ENCODE results near the gene PTGIS.

The PTGIS gene

DNA sequence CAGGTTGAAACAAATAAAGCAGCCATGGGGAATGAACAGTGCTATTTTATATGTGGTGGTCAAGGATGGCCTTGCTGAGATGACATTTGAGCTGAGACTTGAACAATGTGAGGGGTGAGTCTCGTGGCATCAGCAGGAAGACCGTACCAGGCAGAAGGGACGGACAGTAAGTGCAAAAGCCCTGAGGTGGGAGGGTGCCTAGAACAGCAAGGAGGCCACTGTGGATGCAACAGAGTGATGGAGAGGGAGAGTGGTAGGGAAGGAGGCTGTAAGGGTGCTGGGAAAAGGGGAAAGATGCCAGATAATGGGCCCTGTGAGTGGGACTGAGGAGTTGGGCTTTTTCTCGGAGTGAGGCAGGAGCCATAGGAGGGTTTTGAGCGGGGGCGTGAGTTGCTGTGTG is 97.0 kb downstream of the PTGIS start:
- DNase-seq (ENCODE audit: low read depth in 3 of 3): no peak

DNA sequence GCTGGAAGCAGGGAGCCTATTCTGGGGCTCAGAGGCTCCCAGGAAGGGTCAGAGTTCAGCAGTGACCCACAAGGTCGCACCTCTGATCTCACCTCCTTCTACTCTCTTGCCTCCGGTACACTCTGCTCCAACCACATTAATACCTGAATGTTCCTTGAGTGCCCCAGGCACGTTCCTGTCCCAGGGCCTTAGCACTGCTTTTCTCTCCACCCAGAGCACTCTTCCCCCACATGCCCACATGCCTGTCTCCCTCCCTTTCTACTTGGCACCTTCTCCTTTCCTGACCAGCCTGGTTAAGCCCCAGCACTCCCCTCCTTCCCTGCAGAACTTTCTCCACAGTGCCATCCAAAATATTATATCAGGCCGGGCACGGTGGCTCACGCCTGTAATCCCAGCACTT is 98.9 kb downstream of the PTGIS start:
- DNase-seq (ENCODE audit: low read depth in 3 of 3): no peak

DNA sequence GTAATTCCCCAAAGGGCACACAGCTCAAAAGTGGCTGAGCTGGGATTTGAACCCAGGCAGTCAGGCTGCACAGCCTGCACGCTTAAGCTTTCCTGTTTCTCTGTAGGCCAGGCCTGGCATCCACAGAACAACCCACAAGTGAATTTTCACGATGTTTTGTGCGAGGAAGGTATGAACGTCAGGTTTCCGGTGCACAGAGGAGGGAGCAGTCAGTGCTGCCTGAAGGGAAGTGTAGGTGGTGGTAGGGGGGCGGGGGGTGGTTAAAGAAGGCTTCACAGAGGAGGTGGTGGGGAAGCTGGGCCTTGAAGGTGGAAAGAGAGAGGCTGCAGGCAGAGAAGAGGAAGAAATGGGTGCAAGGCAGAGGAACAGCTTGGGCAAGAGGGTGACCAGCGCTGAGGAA is 99.5 kb downstream of the PTGIS start:
- DNase-seq (ENCODE audit: low read depth in 3 of 3): no peak

DNA sequence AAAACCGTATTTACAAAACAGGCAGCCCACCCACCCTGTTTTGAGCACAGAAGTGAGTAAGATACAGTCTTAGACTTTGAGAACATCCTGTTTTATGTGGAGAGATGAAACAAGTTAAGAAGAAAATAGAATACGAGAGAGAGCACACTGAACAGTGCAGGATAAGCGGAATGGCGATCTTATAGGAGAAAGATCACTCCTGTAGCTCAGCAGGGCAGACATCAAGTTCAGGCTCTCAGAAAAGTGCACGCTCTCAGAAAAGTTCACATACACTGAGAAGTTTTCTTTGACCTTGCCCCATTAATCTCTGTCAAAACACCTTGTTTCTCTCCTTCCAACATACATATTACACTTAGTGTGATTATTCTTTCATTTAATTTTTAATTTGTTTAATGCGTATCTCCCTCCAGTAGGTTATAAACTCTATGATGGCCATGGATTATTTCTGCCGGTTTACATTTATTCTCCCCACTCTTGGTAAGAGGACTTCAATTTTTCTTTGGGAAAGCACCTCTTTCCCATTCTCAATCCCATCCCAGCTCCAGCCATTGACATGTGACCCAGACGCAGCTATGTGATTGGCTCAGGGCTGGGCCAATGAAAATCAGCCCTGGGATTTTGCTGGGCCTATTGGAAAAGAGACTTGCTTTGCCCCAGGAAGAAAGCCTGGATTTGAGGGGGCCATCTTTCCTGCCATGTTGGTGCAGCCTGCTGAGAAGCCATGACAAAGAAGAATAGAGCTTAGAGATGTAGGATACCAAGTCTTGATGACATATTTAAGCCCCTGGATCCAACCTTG is 101.6 kb downstream of the PTGIS start:
- no peak for DNase-seq (ENCODE audit: low read depth in 3 of 3)

DNA sequence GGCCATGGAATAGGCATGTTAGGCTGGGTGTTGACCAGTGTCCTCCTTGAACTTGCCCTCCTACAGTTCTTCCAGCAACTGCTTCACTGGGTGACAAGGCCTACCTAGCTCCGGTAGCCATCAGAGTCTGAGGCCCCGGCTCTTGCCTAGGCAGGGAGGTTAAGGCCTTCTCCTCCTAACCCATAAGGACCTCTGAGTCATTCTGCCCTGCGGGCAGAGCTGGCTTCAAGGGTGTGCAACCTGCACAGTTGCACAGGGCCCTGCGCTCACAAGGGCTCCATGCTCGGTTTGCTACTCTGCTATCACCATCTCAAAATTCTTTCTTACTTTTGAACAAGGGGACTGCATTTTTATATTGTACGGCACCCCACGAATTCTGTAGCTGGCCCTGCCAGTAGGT is 103.4 kb downstream of the PTGIS start:
- DNase-seq (ENCODE audit: low read depth in 3 of 3): no peak

DNA sequence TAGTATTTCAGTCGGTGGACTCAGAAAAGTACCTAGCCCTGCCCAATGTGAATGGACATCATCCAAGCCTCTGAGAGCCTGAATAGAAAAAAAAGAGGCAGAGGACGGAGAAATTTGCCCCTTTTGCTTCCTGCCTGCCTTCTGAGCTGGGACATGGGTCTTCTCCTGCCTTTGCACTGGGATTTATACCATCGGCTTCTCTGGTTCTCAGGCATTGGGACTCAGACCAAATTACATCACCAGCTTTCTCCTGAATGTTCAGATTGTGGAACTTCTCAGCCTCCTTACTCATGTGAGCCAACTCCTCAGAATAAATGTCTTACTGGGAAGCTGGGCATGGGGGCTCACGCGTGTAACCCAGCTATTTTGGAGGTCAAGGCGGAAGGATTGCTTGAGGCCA is 105.3 kb downstream of the PTGIS start:
- no peak for DNase-seq (ENCODE audit: low read depth in 3 of 3)

DNA sequence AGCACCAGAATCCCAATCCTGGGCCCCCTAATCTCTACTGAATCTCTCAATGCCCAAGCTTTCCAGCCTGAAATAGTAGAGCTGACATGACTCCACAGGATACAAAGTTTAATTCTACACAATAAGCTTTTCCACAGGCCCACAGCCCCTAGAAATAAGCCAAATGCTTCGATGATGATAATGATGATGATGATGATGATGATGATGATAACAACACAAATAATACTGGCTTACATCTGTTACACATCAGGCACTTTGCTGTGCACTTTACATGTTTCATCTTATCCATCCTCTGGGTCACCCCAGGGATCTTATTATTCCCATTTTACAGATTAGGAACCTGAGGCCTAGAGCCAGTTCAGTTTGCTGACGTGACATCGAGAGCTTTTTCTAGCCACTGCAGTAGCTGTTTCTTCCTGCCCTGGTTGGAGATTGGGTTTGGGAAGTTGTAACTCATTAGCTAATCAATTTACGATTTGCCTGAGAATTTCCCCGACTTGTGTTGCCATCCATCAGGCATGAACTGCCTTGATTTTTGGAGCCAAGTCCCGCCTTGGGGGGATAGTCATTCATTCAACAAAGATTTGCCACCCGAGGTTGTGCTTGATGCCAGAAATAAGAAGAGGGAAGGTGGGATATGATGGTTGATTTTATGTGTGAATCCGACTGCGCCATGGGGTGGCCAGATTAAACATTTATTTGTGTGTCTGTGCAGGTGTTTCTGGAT is 105.9 kb downstream of the PTGIS start:
- DNase-seq (ENCODE audit: low read depth in 3 of 3): no peak

DNA sequence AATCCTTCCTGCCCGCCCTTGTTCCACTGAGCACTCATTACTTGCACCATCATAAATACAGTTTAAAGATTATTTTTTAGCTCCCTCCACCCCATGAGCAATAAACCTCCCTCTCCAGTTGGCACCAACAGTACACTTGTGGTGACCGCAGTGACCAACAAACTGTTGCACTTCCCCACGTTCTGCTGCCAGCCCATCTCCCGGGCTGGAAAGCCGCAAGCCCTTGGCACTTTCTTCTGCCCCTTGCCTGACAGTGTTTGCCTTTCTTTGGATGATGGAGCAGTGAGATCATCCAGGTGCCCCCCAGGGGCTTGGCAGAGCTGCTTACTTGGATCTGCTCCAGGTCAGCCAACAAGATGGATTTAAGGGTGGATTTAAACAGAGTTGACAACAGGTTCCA is 107.0 kb downstream of the PTGIS start:
- no peak for DNase-seq (ENCODE audit: low read depth in 3 of 3)

DNA sequence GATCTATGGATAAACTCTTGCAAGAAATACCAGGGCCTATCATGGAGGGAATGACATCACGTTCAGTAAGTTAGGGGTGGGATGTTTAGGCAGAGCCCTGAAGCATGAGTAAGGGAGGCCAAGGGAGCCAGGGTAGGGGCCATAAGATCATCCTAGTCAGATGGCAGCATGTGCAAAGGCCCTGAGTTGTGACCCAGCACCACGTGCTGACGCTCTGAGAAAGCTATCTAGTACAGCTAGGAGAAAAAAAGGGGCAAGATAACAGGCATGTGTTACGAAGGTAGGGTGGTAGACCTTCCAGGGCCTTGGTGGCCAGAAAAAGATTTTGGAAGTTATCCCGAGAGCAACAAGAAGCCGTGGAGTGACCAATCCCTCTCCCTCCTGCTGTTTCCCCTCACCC is 107.8 kb downstream of the PTGIS start:
- no peak for DNase-seq (ENCODE audit: low read depth in 3 of 3)

DNA sequence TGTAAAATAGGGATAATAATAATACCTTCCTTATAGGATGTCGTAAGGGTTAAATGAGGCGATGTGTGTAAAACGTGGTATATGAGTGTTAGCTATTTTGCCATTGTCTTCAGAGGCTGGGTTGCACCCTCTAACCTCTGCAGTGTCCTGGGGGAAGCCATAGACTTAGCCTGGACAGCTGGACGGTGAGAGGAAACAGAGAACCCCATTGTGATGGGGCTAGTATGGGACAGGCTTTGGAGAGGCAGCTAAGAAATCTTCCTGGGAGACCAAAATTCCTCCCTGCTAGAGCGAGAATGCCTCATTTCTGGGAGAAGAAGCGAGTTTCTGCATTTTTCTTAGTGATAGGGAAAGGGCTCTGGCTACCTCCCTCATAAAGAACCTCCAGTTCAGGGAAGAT is 108.3 kb downstream of the PTGIS start:
- DNase-seq (ENCODE audit: low read depth in 3 of 3): no peak

DNA sequence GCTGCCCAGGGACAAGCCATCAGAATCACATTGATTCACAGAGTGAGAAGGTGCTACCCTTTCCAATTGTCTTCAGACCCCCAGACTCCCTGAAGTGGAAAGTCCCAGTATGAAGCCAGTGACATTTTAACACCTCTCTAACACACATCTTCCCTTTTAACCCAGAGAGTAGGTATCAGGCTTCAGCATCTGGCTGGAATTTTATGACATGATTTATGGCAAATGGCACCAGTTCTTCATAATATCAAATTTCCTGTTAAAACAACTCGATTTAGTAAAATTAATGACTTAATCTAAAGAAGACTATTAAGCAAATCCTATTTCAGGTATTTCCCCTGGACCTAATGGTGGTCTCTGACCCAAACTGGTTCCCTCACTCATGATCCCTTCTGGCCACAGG is 110.5 kb downstream of the PTGIS start:
- DNase-seq (ENCODE audit: low read depth in 3 of 3): no peak

DNA sequence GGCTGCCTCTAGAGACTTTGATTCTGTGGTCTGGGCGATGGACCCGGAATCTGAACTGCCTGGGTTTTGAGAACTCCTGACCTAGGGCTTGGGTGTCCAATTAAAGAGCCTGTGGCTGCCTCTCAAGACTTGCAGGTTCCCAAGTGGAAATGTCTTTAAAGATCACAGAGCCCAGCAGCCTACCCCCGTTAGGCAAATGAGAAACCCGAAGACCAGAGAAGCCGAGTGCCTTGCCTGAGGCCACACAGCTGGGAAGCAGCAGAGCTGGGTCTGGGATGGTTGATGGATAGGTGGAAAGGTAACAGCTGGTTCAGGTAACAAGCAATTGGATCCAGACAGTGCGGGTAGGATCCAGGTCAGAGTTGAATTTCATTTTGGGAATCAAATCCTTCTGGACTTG is 111.3 kb downstream of the PTGIS start:
- DNase-seq (ENCODE audit: low read depth in 3 of 3): no peak

DNA sequence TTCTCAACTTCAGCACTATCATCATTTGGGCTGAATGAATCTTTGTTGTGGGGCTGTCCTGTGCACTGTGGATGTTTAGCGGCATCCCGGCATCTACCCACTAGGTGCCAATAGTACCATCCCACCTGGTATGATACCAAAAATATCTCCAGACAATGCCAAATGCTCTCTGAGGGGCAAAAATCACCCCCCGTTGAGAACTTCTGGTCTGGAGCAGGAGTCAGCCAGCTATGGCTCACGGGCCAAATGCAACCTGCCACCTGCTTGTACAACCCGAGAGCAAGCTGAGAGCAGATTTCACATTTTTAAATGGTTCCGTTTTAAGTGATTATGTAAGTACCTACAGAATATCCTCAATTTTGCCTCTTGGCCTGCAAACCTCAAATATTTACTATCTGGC is 112.2 kb downstream of the PTGIS start:
- no peak for DNase-seq (ENCODE audit: low read depth in 3 of 3)

All from stimulated activated CD4-positive, alpha-beta T cell treated with anti-CD3 and anti-CD28 coated beads, TNF-alpha, amount 100 ng/mL, for 48 hours (primary cell).